Activated CD8-positive, alpha-beta memory T cell treated with anti-CD3 and anti-CD28 coated beads for 48 hours (primary cell): ENCODE measurements around the gene BTLA.
"Not testable (repeated sequence)": the region's sequence is repeated elsewhere in the genome, so short reads cannot be mapped to it uniquely, and the experiment has no call there.

Source experiments
- DNase-seq, 3 experiments: peaks; one replicate each; pipeline ENCODE4 v3.0.0-alpha.2; 2020; ENCODE audit warnings: low read depth in 2 of 3, low spot score in 2 of 3

Gene BTLA

DNA sequence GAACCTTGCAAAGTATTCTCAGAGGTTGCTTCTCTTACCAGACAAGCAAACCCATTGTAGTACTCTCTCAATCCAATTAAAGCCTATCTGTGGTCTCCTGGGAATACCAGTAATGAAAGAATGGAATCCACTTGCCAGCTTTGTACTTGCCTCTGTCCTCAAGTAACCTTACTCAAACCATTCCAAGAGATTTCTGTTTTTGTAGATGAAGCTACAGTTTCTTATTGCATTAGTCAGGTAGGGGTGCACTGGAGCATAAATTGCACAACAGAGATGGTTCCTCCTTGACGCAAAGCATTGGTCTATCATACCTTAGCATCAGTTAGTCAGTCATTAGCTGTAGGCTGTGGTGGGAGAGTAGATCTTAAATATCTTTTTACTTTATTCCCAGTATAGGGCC is 52.9 kb downstream of the BTLA start:
- no peak for DNase-seq

DNA sequence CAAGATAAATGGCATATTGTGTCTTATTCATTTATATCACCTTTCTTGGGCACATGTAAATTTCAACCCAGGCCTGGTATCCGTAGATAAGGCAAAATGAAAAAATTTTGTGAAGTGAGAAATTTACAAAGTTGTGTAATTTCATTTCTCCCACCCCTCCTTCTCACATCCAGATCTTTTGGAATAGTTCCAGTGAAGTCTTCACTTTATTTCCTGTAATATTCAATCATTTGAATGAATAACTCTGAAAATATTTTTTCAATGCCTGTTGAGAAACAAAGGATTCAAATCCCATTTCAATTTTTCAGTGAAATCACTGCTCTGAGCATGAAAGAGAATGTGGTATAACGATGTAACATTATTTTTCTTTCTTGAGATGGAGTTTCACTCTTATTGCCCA is 53.4 kb downstream of the BTLA start:
- DNase-seq, result no peak

DNA sequence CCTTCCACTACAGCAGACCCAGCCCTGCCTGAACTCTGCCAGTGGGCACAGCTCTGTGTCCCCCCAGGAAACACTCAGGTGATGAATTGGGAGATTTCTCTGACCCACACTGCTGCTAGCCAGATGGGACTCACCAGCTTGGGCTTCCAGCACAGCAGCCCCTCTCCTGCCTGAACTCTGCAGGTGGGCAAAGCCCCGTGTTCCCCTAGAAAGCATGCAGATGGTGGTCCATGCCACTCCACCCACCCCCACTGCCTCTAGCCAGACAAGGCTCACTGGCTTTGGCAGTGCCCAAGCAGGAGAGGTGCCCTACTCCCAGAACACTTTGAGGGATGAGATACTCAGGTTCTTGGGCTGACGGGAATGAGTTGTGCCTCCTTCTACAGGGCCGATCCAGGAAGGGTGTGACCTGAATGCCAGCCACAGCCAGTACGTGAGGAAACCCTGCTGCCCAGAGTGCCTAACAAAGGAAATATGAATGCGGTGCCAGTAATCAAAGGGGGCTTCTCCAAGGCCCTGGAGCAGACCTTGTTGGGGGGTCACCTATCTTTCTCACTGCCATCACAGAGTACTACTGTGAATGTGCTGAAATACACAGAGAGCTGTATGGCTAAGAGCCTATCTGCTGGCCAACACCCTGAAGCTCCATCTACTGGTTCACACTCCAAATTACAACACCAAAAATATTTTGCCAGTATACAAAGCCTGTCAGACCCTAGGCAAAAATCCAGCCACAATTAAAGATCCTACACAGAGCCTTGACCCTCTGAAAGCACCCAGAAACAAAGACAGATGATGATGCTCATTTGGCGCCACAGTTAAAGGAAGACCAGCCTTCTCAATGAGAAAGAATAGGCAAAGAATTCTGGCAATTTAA is 61.9 kb downstream of the BTLA start:
- DNase-seq, result no peak

DNA sequence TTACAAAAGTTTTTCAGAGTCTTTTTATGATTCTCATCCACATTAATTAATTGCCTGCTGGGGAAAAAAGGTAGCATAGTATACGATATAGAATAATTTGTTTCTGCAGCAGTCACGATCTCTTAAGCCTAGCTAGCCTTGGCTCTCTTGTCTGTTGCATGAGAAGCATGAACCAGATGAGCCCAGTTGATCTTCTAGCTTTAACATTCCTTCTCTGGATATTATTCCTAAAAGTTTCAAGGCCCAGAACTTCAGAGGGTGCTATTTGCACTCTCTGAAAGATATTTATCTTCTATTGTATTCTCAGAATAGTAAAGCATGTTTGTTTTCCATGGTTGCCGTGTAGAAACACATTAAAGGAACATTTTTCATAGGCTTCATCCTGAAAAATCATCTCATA is 69.3 kb downstream of the BTLA start:
- no peak for DNase-seq

DNA sequence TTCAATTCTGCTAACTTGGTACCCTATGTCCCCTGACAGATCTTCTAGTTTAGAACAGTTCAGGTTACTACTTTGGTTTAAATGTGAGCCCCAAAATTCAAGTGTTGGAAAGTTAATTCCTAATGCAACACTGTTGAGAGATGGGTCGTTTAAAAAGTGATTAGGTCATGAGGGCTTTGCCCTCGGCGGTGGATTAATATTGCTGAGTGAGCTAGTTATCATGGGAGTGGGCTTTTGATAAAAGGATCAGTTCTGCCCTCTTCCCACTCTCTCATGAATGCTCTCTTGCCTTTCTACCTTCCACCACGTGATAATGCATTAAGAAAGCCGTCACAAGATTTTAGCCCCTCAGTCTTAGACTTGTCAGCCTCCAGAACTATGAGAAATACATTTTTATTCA is 72.1 kb downstream of the BTLA start:
- no peak for DNase-seq

DNA sequence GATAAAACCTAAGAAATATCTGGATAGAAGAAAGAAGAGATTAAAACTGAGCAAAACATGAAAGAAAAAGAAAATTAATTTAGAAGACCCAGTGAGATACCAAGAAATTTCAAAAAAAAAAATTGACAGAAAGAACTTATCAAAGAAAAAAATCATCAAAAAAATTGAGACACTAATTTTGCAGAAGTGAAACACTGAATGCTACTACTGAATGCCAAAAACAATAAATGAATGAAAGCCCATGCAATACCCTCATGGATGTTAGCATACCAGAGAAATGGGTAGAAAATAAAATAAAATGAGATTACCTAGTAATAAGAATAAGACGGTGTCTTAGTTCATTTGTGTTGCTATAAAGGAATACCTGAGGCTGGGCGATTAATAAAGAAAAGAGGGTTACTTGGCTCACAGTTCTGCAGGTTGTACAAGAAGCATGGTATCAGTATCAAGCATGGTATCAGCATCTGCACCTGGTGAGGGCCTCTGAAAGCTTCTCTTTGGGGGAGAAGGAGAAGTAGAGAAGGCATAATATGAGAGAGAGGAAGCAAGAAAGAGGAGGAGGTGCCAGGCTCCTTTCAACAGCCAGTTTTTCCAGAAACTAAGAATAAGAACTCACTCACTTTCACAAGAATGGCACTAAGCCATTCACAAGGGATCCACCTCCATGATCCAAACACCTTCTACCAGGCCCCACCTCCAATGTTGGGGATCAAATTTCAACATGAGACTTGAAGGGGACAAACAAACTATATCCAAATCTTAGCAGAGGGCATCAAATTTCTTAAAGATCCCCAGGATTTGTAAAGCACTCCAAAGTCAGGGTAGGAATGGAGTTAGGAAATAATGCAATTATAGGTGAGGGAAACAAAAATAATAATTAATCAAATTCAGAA is 73.2 kb downstream of the BTLA start:
- no peak for DNase-seq

DNA sequence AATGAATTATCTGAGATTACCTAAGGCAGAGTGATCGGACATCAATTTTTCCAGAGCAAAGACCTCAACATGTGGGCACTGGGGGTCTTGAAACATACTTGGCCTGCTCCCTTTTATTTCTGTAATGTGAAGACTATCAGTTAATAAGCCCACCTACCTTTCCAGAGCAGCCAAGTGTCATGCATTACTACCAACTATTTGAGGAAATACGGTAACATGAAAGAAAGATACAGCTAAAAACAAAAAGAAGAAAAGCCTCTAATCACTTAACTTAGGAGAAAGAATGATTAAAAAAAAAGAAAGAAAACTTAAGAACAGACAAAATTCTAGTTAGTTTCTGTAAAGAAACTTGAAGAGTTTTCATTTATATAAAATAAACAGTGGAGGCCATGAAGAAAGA is 73.9 kb downstream of the BTLA start:
- no peak for DNase-seq

DNA sequence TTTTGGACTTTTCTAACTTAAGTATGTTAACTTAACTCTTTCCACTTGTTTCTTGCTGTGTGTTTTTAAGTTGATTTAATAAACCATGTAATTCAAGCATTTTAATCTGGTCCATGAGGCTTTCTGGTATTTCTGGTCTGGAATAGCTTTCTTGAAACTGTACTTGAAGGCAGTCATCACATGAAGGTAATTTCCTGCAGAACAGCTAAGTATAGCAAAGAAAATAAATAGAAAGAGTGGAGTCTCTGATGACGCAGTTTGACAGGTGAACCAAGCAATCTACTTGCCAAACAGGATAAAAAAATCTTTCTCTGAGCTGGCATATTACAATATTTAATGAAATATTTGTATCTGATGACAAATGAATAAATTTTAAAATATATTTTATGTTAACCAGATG is 74.9 kb downstream of the BTLA start:
- no peak for DNase-seq

DNA sequence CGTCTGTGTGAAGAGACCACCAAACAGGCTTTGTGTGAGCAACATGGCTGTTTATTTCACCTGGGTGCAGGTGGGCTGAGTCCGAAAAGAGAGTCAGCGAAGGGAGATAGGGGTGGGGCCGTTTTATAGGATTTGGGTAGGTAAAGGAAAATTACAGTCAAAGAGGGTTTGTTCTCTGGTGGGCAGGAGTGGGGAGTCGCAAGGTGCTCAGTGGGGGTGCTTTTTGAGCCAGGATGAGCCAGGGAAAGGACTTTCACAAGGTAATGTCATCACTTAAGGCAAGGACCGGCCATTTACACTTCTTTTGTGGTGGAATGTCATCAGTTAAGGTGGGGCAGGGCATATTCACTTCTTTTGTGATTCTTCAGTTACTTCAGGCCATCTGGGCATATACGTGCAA is 76.4 kb downstream of the BTLA start:
- DNase-seq, result not testable (repeated sequence)

DNA sequence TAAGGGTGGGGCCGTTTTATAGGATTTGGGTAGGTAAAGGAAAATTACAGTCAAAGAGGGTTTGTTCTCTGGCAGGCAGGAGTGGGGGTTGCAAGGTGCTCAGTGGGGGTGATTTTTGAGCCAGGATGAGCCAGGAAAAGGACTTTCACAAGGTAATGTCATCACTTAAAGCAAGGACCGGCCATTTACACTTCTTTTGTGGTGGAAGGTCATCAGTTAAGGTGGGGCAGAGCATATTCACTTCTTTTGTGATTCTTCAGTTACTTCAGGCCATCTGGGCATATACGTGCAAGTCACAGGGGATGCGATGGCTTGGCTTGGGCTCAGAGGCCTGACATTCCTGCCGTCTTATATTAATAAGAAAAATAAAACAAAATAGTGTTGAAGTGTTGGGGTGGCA is 80.7 kb downstream of the BTLA start:
- DNase-seq, result not testable (repeated sequence)

DNA sequence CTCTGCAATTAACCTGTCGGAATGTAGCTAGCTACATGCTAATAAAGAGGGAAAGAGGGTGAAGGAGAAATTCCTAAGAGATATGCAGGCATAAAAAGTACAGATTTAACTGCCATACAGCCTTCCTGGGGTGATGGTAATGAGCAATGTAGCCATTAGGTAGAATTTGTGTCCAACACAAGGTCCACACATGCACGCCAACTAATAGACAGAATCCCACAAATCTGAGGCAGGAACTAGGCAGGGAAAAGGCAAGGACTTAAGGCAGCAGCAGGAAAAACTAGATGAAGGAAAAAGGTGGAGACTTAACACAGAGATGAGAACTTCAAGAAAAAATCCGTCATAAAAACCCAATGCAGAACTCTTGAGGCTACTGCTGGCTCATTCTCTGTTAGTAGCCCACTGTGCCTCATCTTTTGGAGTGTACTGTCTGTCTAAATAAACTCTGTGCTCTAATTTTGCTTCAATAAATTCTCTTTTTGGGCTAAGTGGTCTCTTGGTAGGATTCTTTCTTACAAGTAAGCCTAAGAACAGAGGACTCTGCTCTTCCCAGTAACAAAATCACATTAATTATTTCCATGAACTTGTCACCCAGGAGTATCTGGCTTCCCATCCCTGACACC is 81.5 kb downstream of the BTLA start:
- no peak for DNase-seq

DNA sequence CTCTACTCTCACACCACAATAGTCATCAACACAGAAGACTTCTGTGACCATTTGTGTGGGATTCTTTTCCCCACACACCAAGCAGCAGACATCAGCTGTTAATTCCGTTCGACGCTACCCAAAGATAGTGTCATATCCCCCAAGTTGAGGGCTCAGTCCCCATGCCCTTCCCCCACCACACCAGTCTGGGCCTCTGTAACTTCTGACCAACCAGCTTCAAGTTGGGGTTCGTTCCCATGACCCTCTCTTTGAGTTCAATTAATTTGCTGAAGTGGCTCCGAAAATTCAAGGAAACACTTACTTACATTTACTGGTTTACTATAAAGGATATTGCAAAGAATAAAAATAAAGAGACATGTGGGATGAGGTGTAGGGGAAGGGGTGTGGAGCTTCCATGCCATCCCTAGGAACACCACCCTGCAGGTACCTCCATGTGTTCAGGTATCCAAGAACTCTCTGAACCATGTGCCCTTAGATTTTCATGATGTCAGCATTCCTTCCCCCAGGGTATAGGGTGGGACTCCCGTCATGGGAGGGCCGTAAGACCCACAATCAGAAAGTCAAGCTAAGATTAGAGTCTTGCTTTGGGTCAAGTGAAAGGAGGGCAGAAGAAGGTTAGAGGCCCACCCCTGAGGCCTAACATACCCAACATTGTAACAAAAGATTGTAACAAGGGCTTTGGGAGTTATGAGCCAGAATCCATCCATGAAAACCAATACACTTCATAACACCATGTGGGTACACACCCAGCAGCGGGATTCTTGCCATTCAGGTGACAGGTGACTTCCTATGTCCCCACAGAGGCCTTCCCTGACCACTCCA is 82.7 kb downstream of the BTLA start:
- DNase-seq, result no peak

DNA sequence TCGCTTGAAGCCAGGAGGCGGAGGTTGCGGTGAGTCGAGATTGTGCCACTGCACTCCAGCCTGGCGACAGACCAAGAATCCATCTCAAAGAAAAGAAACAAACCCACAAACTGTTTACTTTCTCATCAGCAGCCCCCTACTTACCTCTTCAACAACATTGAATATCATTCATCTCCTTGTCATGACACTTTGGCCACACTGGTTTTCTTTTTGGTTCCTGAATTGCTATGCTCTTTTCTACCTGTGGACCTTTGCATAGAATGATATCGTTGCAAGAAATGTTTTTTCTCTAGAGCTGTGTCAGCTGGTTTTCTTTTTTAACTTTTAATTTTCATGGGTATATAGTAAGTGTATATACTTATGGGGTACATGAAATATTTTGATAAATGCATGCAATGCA is 83.9 kb downstream of the BTLA start:
- no peak for DNase-seq
